ENCODE data around the gene CFAP299.

GRCh38 chr4:80986011-80986410, 650.5 kb downstream of the CFAP299 start:
- TF ChIP-seq, protein P1, sequence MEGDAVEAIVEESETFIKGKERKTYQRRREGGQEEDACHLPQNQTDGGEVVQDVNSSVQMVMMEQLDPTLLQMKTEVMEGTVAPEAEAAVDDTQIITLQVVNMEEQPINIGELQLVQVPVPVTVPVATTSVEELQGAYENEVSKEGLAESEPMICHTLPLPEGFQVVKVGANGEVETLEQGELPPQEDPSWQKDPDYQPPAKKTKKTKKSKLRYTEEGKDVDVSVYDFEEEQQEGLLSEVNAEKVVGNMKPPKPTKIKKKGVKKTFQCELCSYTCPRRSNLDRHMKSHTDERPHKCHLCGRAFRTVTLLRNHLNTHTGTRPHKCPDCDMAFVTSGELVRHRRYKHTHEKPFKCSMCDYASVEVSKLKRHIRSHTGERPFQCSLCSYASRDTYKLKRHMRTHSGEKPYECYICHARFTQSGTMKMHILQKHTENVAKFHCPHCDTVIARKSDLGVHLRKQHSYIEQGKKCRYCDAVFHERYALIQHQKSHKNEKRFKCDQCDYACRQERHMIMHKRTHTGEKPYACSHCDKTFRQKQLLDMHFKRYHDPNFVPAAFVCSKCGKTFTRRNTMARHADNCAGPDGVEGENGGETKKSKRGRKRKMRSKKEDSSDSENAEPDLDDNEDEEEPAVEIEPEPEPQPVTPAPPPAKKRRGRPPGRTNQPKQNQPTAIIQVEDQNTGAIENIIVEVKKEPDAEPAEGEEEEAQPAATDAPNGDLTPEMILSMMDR (conservative IDR thresholded peaks at IDR 0.05; ENCODE audit: low read length), result no peak
- no peak for TF ChIP-seq EZH2phosphoT487 (IDR thresholded peaks at IDR 0.05; ENCODE audit: borderline replicate concordance, low read depth, low read length)
